Body of pancreas (tissue), 4 donors: ENCODE data around the gene ADCK2. TPM values are rescaled to one million over a fixed set of nuclear protein-coding genes. Genes with fewer than 3 reads are reported as not detected.
"Not testable (repeated sequence)": the region's sequence is repeated elsewhere in the genome, so short reads cannot be mapped to it uniquely, and the experiment has no call there.

Source experiments
- ATAC-seq: fragments of 150-250 bp; one replicate; pipeline ENCODE4 v1.9.1; 2016
- DNase-seq, 4 donors: peaks; one replicate each; pipeline ENCODE4 v3.0.0-alpha.2; 2019
- H3K27ac ChIP-seq, 4 donors: fragments of 200-600 bp; sonication (generic); 1 replicate in 3 of 4; 2 replicates in 1 of 4; pipeline versions ENCODE4 v1.5.1 to v1.6.1; 2016 to 2019; ENCODE audit warnings: mild to moderate bottlenecking in 1 of 4, mixed read lengths in 1 of 4, moderate library complexity in 1 of 4
- H3K27me3 ChIP-seq, 2 donors: fragments of 200-600 bp; sonication (generic); one replicate each; pipeline ENCODE4 v1.6.0; 2016; ENCODE audit warnings: mild to moderate bottlenecking in 1 of 2
- H3K36me3 ChIP-seq, 2 donors: fragments of 200-600 bp; sonication (generic); replicated peaks in 1 of 2; 2 replicates each; pipeline ENCODE4 v1.5.1; 2016; ENCODE audit warnings: low read depth in 2 of 2; ENCODE audit not compliant: insufficient read depth in 1 of 2
- H3K4me1 ChIP-seq: fragments of 200-600 bp; sonication (generic); one replicate; pipeline ENCODE4 v1.6.0; 2016
- H3K4me3 ChIP-seq, 2 donors: fragments of 200-600 bp; sonication (generic); 1 replicate in 1 of 2; 2 replicates in 1 of 2; pipeline ENCODE4 v1.5.1; 2016 to 2019
- H3K9me3 ChIP-seq, 3 donors: fragments of 200-600 bp; sonication (generic); 1 replicate in 2 of 3; 2 replicates in 1 of 3; pipeline ENCODE4 v1.5.1; 2016
- POLR2A ChIP-seq, 3 donors: fragments of 450-650 bp; IDR thresholded peaks; one replicate each; pipeline ENCODE4 v1.6.1; 2016; ENCODE audit warnings: antibody characterized with exemption in 3 of 3, mild to moderate bottlenecking in 2 of 3
- WGBS, 2 donors: methylation state at CpG; one replicate each; pipeline ENCODE4 v1.1.5; 2017; 5-methylcytosine and 5-hydroxymethylcytosine counted together
- intact Hi-C: fragments of 100-400 bp; cut with DNase I; formaldehyde crosslinking; loops from one replicate; pipeline ENCODE4 v1.15.1; 2023
- total RNA-seq, 2 donors: library from RNA; depleted of rRNA; stranded (reverse); fragments of >200 nt; gene quantifications; one replicate each; pipeline ENCODE4 v1.1.0, GENCODE V29; 2016
- TF ChIP-seq, protein P1 (sequence below), 7 experiments: fragments of 450-650 bp in 4 of 7; fragments of 200-600 bp in 3 of 7; sonication (generic) in 3 of 7; IDR thresholded peaks; one replicate each; pipeline ENCODE4 v1.5.1; 2016 to 2019; ENCODE audit warnings: antibody characterized with exemption in 7 of 7

Gene ADCK2
- total RNA-seq, 2 donors from 2014 or later = 16.1 to 21.1 TPM

DNA sequence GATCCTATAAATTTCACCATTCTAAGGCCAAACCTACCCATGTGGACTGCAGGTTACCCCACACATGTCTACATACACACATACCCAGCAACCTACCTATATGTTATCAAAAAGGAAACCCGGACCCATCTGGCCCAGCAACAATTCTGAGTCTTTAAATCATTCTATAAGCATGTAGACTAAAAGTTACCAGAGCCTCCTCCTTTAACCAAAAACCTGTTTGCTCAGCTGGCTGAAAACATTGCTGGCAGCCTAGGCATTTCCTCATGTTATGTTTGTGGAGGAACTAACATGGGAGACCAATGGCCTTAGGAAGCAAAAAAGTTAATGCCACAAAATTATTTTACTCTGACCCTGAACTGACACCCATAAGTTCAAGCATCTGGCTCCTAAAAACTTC, 5.3 kb upstream of the ADCK2 start:
- no peaks in the 10 kb centered on the region for H3K36me3 ChIP-seq
- WGBS, 2 donors = 50 to 79% methylated on average over 1 of the region's 1 CpG
- H3K4me3 ChIP-seq = no peak overlapping the region
- ATAC-seq = no peak
- H3K4me1 ChIP-seq = peaks cover 6% of the 10 kb centered on the region
- H3K27me3 ChIP-seq = no peaks in the 10 kb centered on the region
- H3K9me3 ChIP-seq = no peaks in the 10 kb centered on the region
- no peak for TF ChIP-seq POLR2A (IDR thresholded peaks at IDR 0.05)
- TF ChIP-seq, protein P1, sequence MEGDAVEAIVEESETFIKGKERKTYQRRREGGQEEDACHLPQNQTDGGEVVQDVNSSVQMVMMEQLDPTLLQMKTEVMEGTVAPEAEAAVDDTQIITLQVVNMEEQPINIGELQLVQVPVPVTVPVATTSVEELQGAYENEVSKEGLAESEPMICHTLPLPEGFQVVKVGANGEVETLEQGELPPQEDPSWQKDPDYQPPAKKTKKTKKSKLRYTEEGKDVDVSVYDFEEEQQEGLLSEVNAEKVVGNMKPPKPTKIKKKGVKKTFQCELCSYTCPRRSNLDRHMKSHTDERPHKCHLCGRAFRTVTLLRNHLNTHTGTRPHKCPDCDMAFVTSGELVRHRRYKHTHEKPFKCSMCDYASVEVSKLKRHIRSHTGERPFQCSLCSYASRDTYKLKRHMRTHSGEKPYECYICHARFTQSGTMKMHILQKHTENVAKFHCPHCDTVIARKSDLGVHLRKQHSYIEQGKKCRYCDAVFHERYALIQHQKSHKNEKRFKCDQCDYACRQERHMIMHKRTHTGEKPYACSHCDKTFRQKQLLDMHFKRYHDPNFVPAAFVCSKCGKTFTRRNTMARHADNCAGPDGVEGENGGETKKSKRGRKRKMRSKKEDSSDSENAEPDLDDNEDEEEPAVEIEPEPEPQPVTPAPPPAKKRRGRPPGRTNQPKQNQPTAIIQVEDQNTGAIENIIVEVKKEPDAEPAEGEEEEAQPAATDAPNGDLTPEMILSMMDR (IDR thresholded peaks at IDR 0.05) = no peak
- peak overlapping the region in 1 of 4 donors; percentile 21 for H3K27ac ChIP-seq
- DNase-seq = no peak
- intact Hi-C loops = no loop called here

DNA sequence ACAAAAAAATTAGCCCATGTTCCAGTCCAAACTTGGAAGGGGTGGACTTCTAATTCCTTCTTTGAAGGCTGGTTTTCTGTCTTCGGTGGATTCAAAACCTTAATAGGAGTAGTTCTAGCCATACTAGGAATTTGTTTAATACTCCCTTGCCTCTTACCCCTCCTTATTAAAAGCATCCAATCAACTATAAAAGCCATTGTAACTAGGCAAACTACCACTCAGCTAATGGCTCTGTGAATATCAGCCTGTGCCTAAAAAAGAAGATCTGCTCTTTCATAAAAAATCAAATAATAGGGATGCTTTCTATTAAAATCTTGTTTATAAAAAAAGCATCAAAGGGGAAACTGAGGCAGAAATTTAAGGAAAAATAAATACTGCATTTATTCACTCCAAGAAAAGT, 4.1 kb upstream of the ADCK2 start:
- 85 to 93% methylated on average over 1 of the region's 1 CpG for WGBS, 2 donors
- ATAC-seq = no peak

DNA sequence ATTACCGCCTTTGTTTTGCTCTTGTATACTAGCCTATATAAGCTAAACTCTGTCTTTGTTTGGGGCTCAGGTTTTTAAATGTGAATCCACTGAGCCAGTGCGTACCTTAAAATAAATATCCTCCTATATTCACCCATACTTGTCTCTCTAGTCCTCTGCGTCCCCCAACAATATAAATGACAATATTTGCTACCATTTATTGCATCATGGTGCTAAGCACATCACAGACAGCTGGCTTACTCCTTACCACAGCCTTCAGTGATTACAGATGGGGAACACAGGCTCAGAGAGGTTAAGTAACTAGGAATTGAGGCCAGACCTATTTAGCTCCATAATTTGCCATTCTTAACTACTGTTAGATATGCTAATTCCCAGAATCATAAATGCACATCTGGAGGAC, 3.4 kb upstream of the ADCK2 start:
- H3K4me3 ChIP-seq = no peak overlapping the region
- H3K27me3 ChIP-seq = no peaks in the 10 kb centered on the region
- 85 to 96% methylated on average over 3 of the region's 3 CpGs for WGBS, 2 donors
- no peak overlapping the region for H3K27ac ChIP-seq
- H3K36me3 ChIP-seq = no peaks in the 10 kb centered on the region
- H3K4me1 ChIP-seq = peaks cover 19% of the 10 kb centered on the region
- intact Hi-C loops = no loop called here
- no peak for DNase-seq
- no peak for TF ChIP-seq POLR2A (IDR thresholded peaks at IDR 0.05)
- TF ChIP-seq, protein P1 (IDR thresholded peaks at IDR 0.05) = no peak
- no peak for ATAC-seq
- no peaks in the 10 kb centered on the region for H3K9me3 ChIP-seq

More for the DNA sequence above, 4.1 kb upstream of the ADCK2 start:
- no peak overlapping the region for H3K27ac ChIP-seq
- intact Hi-C loops = no loop called here
- no peaks in the 10 kb centered on the region for H3K9me3 ChIP-seq
- H3K4me3 ChIP-seq = no peak overlapping the region
- DNase-seq = no peak
- H3K27me3 ChIP-seq = no peaks in the 10 kb centered on the region
- H3K4me1 ChIP-seq = peaks cover 11% of the 10 kb centered on the region
- no peaks in the 10 kb centered on the region for H3K36me3 ChIP-seq
- TF ChIP-seq, protein P1 (IDR thresholded peaks at IDR 0.05) = no peak
- TF ChIP-seq POLR2A (IDR thresholded peaks at IDR 0.05) = no peak

DNA sequence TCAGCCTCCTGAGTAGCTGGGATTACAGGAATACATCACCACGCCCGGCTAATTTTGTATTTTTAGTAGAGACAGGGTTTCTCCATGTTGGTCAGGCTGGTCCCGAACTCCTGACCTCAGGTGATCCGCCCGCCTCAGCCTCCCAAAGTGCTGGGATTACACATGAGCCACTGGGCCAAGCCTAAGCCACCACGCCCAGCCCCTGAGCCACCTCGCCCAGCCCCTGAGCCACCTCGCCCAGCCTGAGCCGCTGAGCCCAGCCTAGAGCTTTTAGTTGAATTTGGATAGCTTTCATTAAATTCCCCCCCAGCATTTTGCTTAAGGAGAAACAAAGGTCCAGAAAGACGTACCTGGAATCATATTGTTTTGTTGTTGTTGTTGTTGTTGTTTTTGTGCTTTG, 2.9 kb upstream of the ADCK2 start:
- H3K9me3 ChIP-seq, H3K36me3 ChIP-seq, H3K27me3 ChIP-seq, DNase-seq, ATAC-seq, intact Hi-C loops, H3K27ac ChIP-seq, H3K4me3 ChIP-seq: not testable (repeated sequence)
- H3K4me1 ChIP-seq = peaks cover 24% of the 10 kb centered on the region
- WGBS, 2 donors = 87 to 89% methylated on average over 10 of the region's 10 CpGs

DNA sequence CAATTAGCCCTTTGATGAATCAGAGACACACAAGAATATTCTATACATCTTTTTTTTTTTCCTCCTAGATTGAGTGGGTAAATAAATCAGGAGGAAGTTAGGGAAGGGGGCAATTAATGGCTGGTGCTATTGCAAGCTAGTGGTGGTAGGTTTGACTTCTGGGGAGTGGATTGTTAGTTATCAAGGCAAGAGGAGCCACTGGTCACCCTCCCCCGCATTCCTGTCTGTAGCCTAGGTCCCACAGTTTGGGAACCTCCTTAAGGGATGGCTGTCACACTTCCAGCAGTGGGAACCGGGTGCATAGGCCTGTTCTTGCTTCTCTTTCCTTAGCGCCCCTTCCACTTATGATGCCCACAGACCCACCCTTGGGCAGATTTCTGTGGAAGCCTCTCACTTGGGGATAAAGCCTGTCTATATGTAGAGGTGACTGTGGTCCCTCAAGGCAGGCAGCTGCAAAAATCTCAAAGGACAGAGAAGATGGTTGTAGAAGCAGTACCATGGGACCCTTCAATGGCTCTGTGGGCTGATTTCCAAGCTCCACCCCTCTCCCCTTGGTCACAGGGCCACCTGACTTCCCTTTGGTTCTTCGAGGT, 2.3 kb upstream of the ADCK2 start:
- no peak for ATAC-seq

More for the DNA sequence above, 2.3 kb upstream of the ADCK2 start:
- Histone ChIP-seq H3K9me3 (no peaks in the 10 kb centered on the region), H3K4me1 (peaks cover 25% of the 10 kb centered on the region), H3K4me3 (no peak overlapping the region), H3K27me3 (no peaks in the 10 kb centered on the region), H3K27ac (no peak overlapping the region), H3K36me3 (no peaks in the 10 kb centered on the region)
- TF ChIP-seq, protein P1 (IDR thresholded peaks at IDR 0.05) = no peak
- no peak for TF ChIP-seq POLR2A (IDR thresholded peaks at IDR 0.05)
- WGBS, 2 donors = 64 to 70% methylated on average over 4 of the region's 4 CpGs
- no peak for DNase-seq
- intact Hi-C loops = no loop called here
